ENCODE data around the gene MAMDC4. TPM values are rescaled to one million over a fixed set of nuclear protein-coding genes. Genes with fewer than 3 reads are reported as not detected.

MAMDC4 gene
- total and polyA plus RNA-seq, 5 donors from 2014 or later = 0.30 to 2.7 TPM; not detected in 3

- Histone ChIP-seq H3K36me3 (ENCODE audit: control insufficient read depth, insufficient read depth, low read length) (peaks cover 7% of the 10 kb centered on the region), H3K27ac (ENCODE audit: insufficient read depth, low read length, poor library complexity, severe bottlenecking) (peak overlapping the region; percentile 88), H3K4me3 (ENCODE audit: low read depth, low read length) (peak overlapping the region; percentile 30), H3K27me3 (ENCODE audit: control insufficient read depth, insufficient read depth, low read length) (no peaks in the 10 kb centered on the region), H3K9me3 (ENCODE audit: control insufficient read depth in 2 of 2, low read length in 2 of 2) (no peaks in the 10 kb centered on the region), H3K4me1 (ENCODE audit: control insufficient read depth, insufficient read depth, low read length, poor library complexity, severe bottlenecking) (peaks cover 36% of the 10 kb centered on the region)
- Mint-ChIP-seq H3K27me3 (peaks cover 6% of the 10 kb centered on the region), H3K4me1 (peaks cover 8 to 46% (median 14%) of the 10 kb centered on the region in 4 donors), H3K9me3 (no peaks in the 10 kb centered on the region), H3K27ac (peak overlapping the region; percentile 26 to 86 (median 79)), H3K4me3 (peak overlapping the region; percentile 87 to 94 (median 88)), H3K36me3 (peaks cover 6% of the 10 kb centered on the region)
- ATAC-seq (ENCODE audit: low read depth in 2 of 2) (no peak), DNase-seq (no peak)
Measured at GRCh38 chr9:136806631-136807201, 45.4 kb upstream of the MAMDC4 start.

DNA sequence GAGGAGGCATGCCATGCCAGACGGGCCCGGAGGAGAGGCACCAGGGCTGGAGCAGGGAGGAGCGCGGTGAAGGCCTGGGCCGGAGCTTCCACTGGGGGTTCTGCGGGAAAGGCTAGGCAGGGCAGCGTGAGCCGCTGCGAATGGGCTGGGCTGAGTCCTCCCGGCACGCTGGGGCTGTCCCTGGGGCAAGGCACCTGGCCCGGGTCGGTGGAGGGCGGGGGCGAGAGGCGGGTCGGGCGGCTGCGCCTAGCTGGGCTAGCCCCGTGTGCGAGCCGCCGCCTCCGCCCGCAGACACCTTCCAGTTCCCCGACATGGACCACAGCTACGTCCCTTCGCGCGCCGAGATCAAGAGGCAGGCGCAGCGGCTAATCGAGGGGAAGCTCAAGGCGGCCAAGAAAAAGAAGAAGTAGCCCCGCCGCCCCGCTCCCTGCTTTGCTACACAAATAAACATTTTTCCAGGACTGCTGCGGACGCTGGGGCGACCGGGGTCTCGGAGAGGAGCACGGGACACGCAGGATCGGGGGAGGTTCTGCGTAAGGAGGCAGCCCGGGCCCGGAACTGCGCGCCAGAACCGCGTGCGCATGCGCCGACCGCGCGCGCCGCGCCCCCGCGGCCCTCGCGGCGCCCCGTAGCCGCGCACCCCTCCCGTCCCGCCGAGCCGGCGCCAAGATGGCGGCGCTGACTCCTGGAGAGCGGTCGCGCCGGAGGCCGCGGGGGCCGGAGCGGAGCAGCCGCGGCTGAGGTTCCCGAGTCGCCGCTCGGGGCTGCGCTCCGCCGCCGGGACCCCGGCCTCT is 44.7 kb upstream of the MAMDC4 start, which contains the start of gene RABL6:
TSS of gene RABL6 (plus strand) at position 668 of the 794 bp plus-strand sequence. CDS start 249 bp downstream, outside the sequence.
- no peaks in the 10 kb centered on the region for H3K9me3 ChIP-seq (ENCODE audit: control insufficient read depth in 2 of 2, low read length in 2 of 2)
- H3K27ac ChIP-seq (ENCODE audit: insufficient read depth, low read length, poor library complexity, severe bottlenecking) = peak within 1 kb of the TSS; percentile 88
- Mint-ChIP-seq H3K27ac (peak within 1 kb of the TSS; percentile 47 to 86 (median 84)), H3K27me3 (no peaks in the 10 kb centered on the region), H3K9me3 (no peaks in the 10 kb centered on the region), H3K4me1 (peaks cover 8 to 44% (median 15%) of the 10 kb centered on the region in 4 donors), H3K4me3 (peak within 1 kb of the TSS; percentile 87 to 94 (median 88)), H3K36me3 (peaks cover 6% of the 10 kb centered on the region)
- ATAC-seq (ENCODE audit: low read depth in 2 of 2) (peak; percentile 82 to 85), DNase-seq (peak; percentile 76 to 87 (median 80))
- peaks cover 7% of the 10 kb centered on the region for H3K36me3 ChIP-seq (ENCODE audit: control insufficient read depth, insufficient read depth, low read length)
- peak within 1 kb of the TSS; percentile 82 for H3K4me3 ChIP-seq (ENCODE audit: low read depth, low read length)
- H3K4me1 ChIP-seq (ENCODE audit: control insufficient read depth, insufficient read depth, low read length, poor library complexity, severe bottlenecking) = peaks cover 38% of the 10 kb centered on the region
- H3K27me3 ChIP-seq (ENCODE audit: control insufficient read depth, insufficient read depth, low read length) = no peaks in the 10 kb centered on the region

- Mint-ChIP-seq H3K9me3 (no peaks in the 10 kb centered on the region), H3K4me3 (peak overlapping the region; percentile 87 to 93 (median 88)), H3K36me3 (peaks cover 13% of the 10 kb centered on the region), H3K27me3 (no peaks in the 10 kb centered on the region), H3K4me1 (peaks cover 8 to 52% (median 19%) of the 10 kb centered on the region in 4 donors), H3K27ac (peak overlapping the region; percentile 43 to 84 (median 47))
- ATAC-seq (ENCODE audit: low read depth in 2 of 2) = peak; percentile 39 to 52
- DNase-seq = peak; percentile 33 to 49 (median 40)
- Histone ChIP-seq H3K9me3 (ENCODE audit: control insufficient read depth in 2 of 2, low read length in 2 of 2) (no peaks in the 10 kb centered on the region), H3K27me3 (ENCODE audit: control insufficient read depth, insufficient read depth, low read length) (no peaks in the 10 kb centered on the region), H3K4me1 (ENCODE audit: control insufficient read depth, insufficient read depth, low read length, poor library complexity, severe bottlenecking) (peaks cover 43% of the 10 kb centered on the region), H3K4me3 (ENCODE audit: low read depth, low read length) (peak overlapping the region; percentile 82), H3K36me3 (ENCODE audit: control insufficient read depth, insufficient read depth, low read length) (peaks cover 7% of the 10 kb centered on the region), H3K27ac (ENCODE audit: insufficient read depth, low read length, poor library complexity, severe bottlenecking) (no peak overlapping the region)
Measured at GRCh38 chr9:136808075-136808805, 43.9 kb upstream of the MAMDC4 start.

DNA sequence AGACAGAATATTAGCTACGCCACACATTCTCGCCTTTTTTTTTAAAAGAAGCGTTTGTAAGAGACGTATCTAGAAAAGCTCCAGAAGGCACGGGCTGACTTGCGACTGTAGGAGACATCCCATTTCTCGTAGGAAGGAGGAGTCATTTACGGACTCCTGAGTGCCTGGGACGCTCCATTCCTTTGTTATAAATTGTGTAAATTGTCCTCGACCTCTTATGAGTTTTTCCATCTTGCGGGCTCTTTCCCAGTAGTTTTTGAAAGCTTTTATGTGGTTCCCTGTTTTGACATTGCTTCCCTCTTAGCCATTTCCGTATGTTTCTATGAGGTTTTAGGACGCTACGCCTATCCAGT is 43.4 kb upstream of the MAMDC4 start:
- Mint-ChIP-seq H3K4me3 (peak overlapping the region; percentile 87 to 93 (median 88)), H3K4me1 (peaks cover 8 to 53% (median 20%) of the 10 kb centered on the region in 4 donors), H3K27ac (peak overlapping the region; percentile 43 to 84 (median 47)), H3K9me3 (no peaks in the 10 kb centered on the region), H3K36me3 (peaks cover 19% of the 10 kb centered on the region), H3K27me3 (no peaks in the 10 kb centered on the region)
- H3K27me3 ChIP-seq (ENCODE audit: control insufficient read depth, insufficient read depth, low read length) = no peaks in the 10 kb centered on the region
- no peak overlapping the region for H3K27ac ChIP-seq (ENCODE audit: insufficient read depth, low read length, poor library complexity, severe bottlenecking)
- H3K4me3 ChIP-seq (ENCODE audit: low read depth, low read length) = peak overlapping the region; percentile 82
- no peak for ATAC-seq (ENCODE audit: low read depth in 2 of 2)
- H3K9me3 ChIP-seq (ENCODE audit: control insufficient read depth in 2 of 2, low read length in 2 of 2) = no peaks in the 10 kb centered on the region
- peak in 1 of 3 donors; percentile 10 for DNase-seq
- peaks cover 43% of the 10 kb centered on the region for H3K4me1 ChIP-seq (ENCODE audit: control insufficient read depth, insufficient read depth, low read length, poor library complexity, severe bottlenecking)
- H3K36me3 ChIP-seq (ENCODE audit: control insufficient read depth, insufficient read depth, low read length) = peaks cover 7% of the 10 kb centered on the region

DNA sequence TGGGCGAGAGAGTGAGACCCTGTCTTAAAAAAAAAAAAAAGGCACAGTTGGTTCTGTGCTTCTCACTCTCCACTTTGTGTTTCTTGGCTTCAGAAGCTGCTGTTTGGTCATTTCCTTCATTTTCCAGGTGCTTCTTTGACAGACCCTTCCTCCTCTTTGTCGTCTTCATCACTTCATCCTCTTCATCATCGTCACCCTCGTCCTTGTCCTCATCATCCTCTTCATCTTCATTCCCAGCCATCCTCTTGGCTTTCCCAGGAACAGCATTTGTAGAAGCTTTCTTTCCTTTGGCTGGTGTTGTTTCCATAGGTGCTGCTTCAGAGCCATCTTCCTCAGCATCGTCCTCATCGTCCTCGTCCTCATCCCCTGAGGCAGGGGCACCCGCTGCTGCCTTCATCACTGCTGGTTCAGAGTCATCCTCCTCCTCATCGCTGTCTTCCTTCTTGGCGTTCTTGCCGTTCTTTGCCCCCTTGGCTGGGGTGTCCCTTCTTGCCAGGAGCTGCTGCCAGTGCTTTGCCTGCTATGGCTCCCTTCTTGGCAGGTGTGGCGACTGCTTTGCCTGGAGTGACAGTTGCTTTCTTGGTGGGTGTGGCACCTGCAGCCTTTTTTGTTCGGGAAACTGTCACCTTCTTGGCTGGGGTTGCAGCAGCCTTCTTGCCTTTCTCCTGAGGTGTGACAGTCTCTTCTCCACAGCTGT is 37.3 kb upstream of the MAMDC4 start:
- H3K9me3 Mint-ChIP-seq = no peaks in the 10 kb centered on the region
- ATAC-seq (ENCODE audit: low read depth in 2 of 2) = no peak
- H3K27ac Mint-ChIP-seq = peak overlapping the region in 2 of 3 donors; percentile 37 to 39

DNA sequence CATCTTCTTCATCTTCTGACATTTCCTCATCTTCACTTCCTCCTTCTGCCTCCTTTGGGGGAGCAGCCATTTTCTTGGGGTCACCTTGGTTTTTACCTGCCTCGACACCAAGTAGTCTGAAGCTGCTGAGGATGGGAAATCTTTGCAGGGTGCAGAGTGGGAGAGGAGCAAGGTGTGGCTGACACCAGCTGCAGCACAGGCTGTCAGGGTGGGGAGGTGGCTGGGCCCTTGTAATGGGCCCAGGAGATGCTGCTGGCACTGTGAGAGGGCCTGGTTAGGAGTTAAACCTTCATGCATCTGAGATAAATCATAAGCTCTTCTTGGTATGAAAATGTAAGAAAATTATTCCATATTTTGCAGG is 36.7 kb upstream of the MAMDC4 start:
- no peak for ATAC-seq (ENCODE audit: low read depth in 2 of 2)

More for the DNA sequence above, 37.3 kb upstream of the MAMDC4 start:
- Histone ChIP-seq H3K9me3 (ENCODE audit: control insufficient read depth in 2 of 2, low read length in 2 of 2) (no peaks in the 10 kb centered on the region), H3K27ac (ENCODE audit: insufficient read depth, low read length, poor library complexity, severe bottlenecking) (no peak overlapping the region), H3K4me1 (ENCODE audit: control insufficient read depth, insufficient read depth, low read length, poor library complexity, severe bottlenecking) (peaks cover 11% of the 10 kb centered on the region), H3K27me3 (ENCODE audit: control insufficient read depth, insufficient read depth, low read length) (no peaks in the 10 kb centered on the region), H3K36me3 (ENCODE audit: control insufficient read depth, insufficient read depth, low read length) (peaks cover 3% of the 10 kb centered on the region), H3K4me3 (ENCODE audit: low read depth, low read length) (no peak overlapping the region)
- Mint-ChIP-seq H3K4me1 (peaks cover 9 to 37% (median 24%) of the 10 kb centered on the region in 4 donors), H3K36me3 (peaks cover 27% of the 10 kb centered on the region), H3K27me3 (no peaks in the 10 kb centered on the region), H3K4me3 (peak overlapping the region in 2 of 4 donors; percentile 49 to 74)
- no peak for DNase-seq

More for the DNA sequence above, 36.7 kb upstream of the MAMDC4 start:
- no peak for DNase-seq
- Mint-ChIP-seq H3K27ac (peak overlapping the region in 1 of 3 donors; percentile 39), H3K36me3 (peaks cover 24% of the 10 kb centered on the region), H3K27me3 (no peaks in the 10 kb centered on the region), H3K9me3 (no peaks in the 10 kb centered on the region), H3K4me1 (peaks cover 6 to 33% (median 20%) of the 10 kb centered on the region in 4 donors), H3K4me3 (no peak overlapping the region)
- Histone ChIP-seq H3K27me3 (ENCODE audit: control insufficient read depth, insufficient read depth, low read length) (no peaks in the 10 kb centered on the region), H3K4me1 (ENCODE audit: control insufficient read depth, insufficient read depth, low read length, poor library complexity, severe bottlenecking) (peaks cover 8% of the 10 kb centered on the region), H3K4me3 (ENCODE audit: low read depth, low read length) (no peak overlapping the region), H3K36me3 (ENCODE audit: control insufficient read depth, insufficient read depth, low read length) (no peaks in the 10 kb centered on the region), H3K27ac (ENCODE audit: insufficient read depth, low read length, poor library complexity, severe bottlenecking) (no peak overlapping the region), H3K9me3 (ENCODE audit: control insufficient read depth in 2 of 2, low read length in 2 of 2) (no peaks in the 10 kb centered on the region)

All from CD4-positive, CD25-positive, alpha-beta regulatory T cell (primary cell).